Spleen (tissue), 7 donors: ENCODE results near the gene JARID2.

Source experiments
- CTCF ChIP-seq, 11 experiments: fragments of 200-600 bp in 7 of 11; fragments of 450-650 bp in 4 of 11; sonication (generic) in 4 of 11; IDR thresholded peaks in 8 of 11; conservative IDR thresholded peaks in 3 of 11; 1 replicate in 7 of 11; 2 replicates in 4 of 11; pipeline versions ENCODE4 v1.4.0 to v1.8.0; 2016 to 2021; ENCODE audit warnings: antibody characterized with exemption in 11 of 11, inconsistent platforms in 4 of 11, mild to moderate bottlenecking in 1 of 11
- POLR2A ChIP-seq, 3 donors: fragments of 450-650 bp; IDR thresholded peaks; one replicate each; pipeline ENCODE4 v1.5.1; 2017; ENCODE audit warnings: antibody characterized with exemption in 3 of 3, mild to moderate bottlenecking in 1 of 3
- donor health status: DM: no; HTN: no; CAD: no; lungs with moderate emphysema.
- donor health status: DM: no; HTN: no; CAD: no.
- donor health status: DM: no; HTN: no; CAD: no.

GRCh38 chr6:15511248-15512125 is 265.6 kb downstream of the JARID2 start:
- TF ChIP-seq CTCF (IDR thresholded peaks at IDR 0.05 in 8 of 11, conservative IDR thresholded peaks at IDR 0.05 in 3 of 11) (no peak), POLR2A (IDR thresholded peaks at IDR 0.05) (no peak)
